ENCODE data around the gene GGT6.

GGT6 gene

GRCh38 chr17:4520060-4520893 lies 40.1 kb downstream of the GGT6 start:
- DNase-seq (ENCODE audit: low spot score) = no peak

- no peak for DNase-seq (ENCODE audit: low spot score)
Observed at GRCh38 chr17:4519361-4519788, 41.0 kb downstream of the GGT6 start.

GRCh38 chr17:4518901-4519300 lies 41.5 kb downstream of the GGT6 start:
- DNase-seq (ENCODE audit: low spot score) = no peak

GRCh38 chr17:4516735-4517134 lies 43.6 kb downstream of the GGT6 start:
- no peak for DNase-seq (ENCODE audit: low spot score)

- DNase-seq (ENCODE audit: low spot score) = no peak
Observed at GRCh38 chr17:4515501-4515900, 44.9 kb downstream of the GGT6 start.

- no peak for DNase-seq (ENCODE audit: low spot score)
Observed at GRCh38 chr17:4514779-4515178, 45.6 kb downstream of the GGT6 start.

- DNase-seq (ENCODE audit: low spot score) = no peak
Observed at GRCh38 chr17:4514206-4514605, 46.2 kb downstream of the GGT6 start.

- no peak for DNase-seq (ENCODE audit: low spot score)
Observed at GRCh38 chr17:4513113-4514032, 47.0 kb downstream of the GGT6 start.

GRCh38 chr17:4512156-4513112 lies 47.9 kb downstream of the GGT6 start:
- no peak for DNase-seq (ENCODE audit: low spot score)

- DNase-seq (ENCODE audit: low spot score) = no peak
Observed at GRCh38 chr17:4511199-4511932, 49.0 kb downstream of the GGT6 start.

- no peak for DNase-seq (ENCODE audit: low spot score)
Observed at GRCh38 chr17:4510618-4510941, 49.8 kb downstream of the GGT6 start.

- DNase-seq (ENCODE audit: low spot score) = no peak
Observed at GRCh38 chr17:4509923-4510617, 50.3 kb downstream of the GGT6 start.

GRCh38 chr17:4509401-4509800 lies 51.0 kb downstream of the GGT6 start:
- no peak for DNase-seq (ENCODE audit: low spot score)

- DNase-seq (ENCODE audit: low spot score) = no peak
Observed at GRCh38 chr17:4508207-4508606, 52.2 kb downstream of the GGT6 start.

GRCh38 chr17:4507361-4508111 lies 52.8 kb downstream of the GGT6 start:
- DNase-seq (ENCODE audit: low spot score) = no peak

All from hematopoietic multipotent progenitor cell treated with erythropoietin and hydrocortisone succinate and interleukin-3 and kit ligand, for 15 days (in vitro differentiated cells).